SK-N-MC (cell line): Measurements from ENCODE around the gene OR6C4.
"Not testable (repeated sequence)": the region's sequence is repeated elsewhere in the genome, so short reads cannot be mapped to it uniquely, and the experiment has no call there.

Source experiments
- EZH2 ChIP-seq: fragments of 200-600 bp; sonication (generic); IDR thresholded peaks from one replicate; pipeline ENCODE4 v1.6.1; 2017; ENCODE audit warnings: antibody characterized with exemption
- POLR2AphosphoS5 ChIP-seq: IDR thresholded peaks from 2 replicates; pipeline ENCODE4 v1.6.1; 2012; ENCODE audit warnings: mild to moderate bottlenecking, low read depth, low read length, borderline replicate concordance

DNA sequence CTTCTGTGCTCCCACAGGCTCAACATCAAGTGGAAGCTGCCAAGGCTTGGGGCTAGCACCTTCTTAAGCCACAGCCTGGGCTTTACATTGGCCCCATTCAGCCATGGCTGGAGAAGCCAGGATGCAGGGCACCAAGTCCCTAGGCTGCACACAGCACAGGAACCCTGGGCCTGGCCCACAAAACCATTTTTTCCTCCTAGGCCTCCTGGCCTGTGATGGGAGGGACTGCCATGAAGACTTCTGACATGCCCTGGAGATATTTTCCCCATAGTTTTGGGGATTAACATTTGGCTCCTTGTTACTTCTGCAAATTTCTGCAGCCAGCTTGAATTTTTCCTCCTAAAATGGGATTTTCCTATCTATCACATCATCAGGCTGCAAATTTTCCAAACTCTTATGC, 20.7 kb downstream of the OR6C4 start:
- TF ChIP-seq EZH2, POLR2AphosphoS5: not testable (repeated sequence)
